T-helper 17 cell (primary cell): ENCODE results near the gene ANKRD22. TPM values are rescaled to one million over a fixed set of nuclear protein-coding genes. Genes with fewer than 3 reads are reported as not detected.
"Not testable (repeated sequence)": the region's sequence is repeated elsewhere in the genome, so short reads cannot be mapped to it uniquely, and the experiment has no call there.

Source experiments
- ATAC-seq: fragments of 150-1000 bp; cut with Tn5 transposase; 2 replicates; pipeline ENCODE4 v1.10.0; 2021; ENCODE audit warnings: mild to moderate bottlenecking, moderate library complexity
- DNase-seq, 3 donors: peaks; one replicate each; pipeline versions ENCODE4 v3.0.0 to v3.0.0-alpha.2; 2020 to 2021
- H3K9me3 ChIP-seq: one replicate; pipeline ENCODE4 v1.7.0; 2013; ENCODE audit warnings: low read length, mild to moderate bottlenecking; ENCODE audit not compliant: control insufficient read depth, poor library complexity, severe bottlenecking
- H3K27ac Mint-ChIP-seq: one replicate; pipeline ENCODE4 v1.8.0; 2022; ENCODE audit warnings: mild to moderate bottlenecking, moderate library complexity, mixed read lengths
- H3K27me3 Mint-ChIP-seq: one replicate; pipeline ENCODE4 v1.8.0; 2022; ENCODE audit warnings: mixed read lengths
- H3K36me3 Mint-ChIP-seq: one replicate; pipeline ENCODE4 v1.8.0; 2022; ENCODE audit warnings: low read depth, mixed read lengths
- H3K4me1 Mint-ChIP-seq: one replicate; pipeline ENCODE4 v1.8.0; 2022; ENCODE audit warnings: mild to moderate bottlenecking, mixed read lengths
- H3K4me3 Mint-ChIP-seq: one replicate; pipeline ENCODE4 v1.8.0; 2022; ENCODE audit warnings: mild to moderate bottlenecking, moderate library complexity, mixed read lengths
- total RNA-seq, 4 donors: library from RNA in 2 of 4; stranded (reverse) in 2 of 4; gene quantifications; one replicate each; pipeline ENCODE4 v1.2.3 and lab custom pipeline; 2022 to 2026

ANKRD22 gene
- total RNA-seq, 2 donors from 2014 or later, result not detected

DNA sequence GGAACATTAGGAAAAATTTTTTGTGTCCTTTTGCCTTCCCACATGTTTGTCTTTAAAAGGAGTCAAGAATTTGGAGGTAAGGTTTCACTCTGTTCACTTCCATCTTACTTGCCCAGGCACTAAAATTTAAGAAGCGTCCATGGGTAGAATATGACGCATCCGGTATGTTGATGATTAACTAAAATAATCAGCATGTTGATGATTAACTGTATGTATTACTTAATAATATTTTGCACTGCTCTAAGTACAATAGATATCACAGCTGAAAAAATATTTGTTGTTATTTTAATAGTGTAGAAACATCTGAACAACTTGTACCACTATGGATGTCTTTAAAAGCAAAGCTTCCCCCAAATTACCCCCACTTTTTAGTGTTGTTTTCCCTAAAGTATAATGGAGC lies 11.5 kb downstream of the ANKRD22 start:
- no peaks in the 10 kb centered on the region for H3K9me3 ChIP-seq
- Mint-ChIP-seq H3K4me1 (peaks cover 14% of the 10 kb centered on the region), H3K36me3 (peaks cover under 1% of the 10 kb centered on the region), H3K4me3 (no peak overlapping the region), H3K27me3 (peaks cover 8% of the 10 kb centered on the region), H3K27ac (no peak overlapping the region)
- ATAC-seq, result no peak
- DNase-seq, result no peak

DNA sequence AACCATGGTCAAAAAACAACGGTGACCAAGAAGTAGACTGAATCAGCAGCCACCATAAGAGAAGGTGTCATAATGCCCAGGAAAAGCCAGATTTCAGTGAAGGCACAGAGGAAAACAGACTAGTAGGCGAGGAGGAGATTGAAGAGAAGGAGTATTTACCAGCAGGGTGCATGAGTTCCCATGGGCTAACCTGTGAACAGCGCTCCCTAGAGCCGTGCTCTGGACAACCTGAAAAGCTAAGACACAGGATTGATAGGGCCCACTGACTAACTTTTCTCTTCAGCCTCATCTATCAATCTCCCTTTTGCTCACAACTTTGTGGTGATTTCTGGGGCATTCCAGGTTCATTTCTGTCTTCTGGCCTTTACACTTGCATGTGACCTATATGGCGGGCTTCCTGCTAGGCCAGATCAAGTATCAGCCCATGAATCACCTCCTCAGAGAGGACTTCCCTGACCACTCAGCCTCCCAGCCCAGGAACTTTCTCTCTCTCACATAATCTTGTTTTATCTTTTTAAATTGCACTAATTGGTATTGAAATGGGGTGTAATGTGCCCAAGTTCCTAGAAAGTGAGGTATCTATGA lies 12.8 kb downstream of the ANKRD22 start:
- Mint-ChIP-seq H3K27me3 (peaks cover 3% of the 10 kb centered on the region), H3K4me1 (peaks cover 15% of the 10 kb centered on the region), H3K4me3 (no peak overlapping the region), H3K27ac (no peak overlapping the region), H3K36me3 (no peaks in the 10 kb centered on the region)
- no peak for ATAC-seq
- no peak for DNase-seq
- H3K9me3 ChIP-seq, result no peaks in the 10 kb centered on the region

DNA sequence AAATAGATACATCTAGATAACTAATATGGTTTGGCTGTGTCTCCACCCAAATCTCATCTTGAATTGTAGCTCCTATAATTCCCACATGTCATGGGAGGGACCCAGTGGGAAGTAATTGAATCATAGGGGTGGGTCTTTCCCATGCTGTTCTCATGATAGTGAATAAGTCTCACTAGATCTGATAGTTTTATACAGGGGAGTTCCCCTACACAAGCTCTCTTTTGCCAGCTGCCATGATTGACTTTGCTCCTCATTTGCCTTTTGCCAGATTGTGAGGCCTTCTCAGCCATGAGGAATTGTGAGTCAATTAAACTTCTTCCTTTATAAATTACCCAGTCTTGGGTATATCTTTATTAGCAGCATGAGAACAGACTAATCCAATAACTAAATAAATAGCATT lies 14.0 kb downstream of the ANKRD22 start:
- not testable (repeated sequence) for H3K27me3 Mint-ChIP-seq, ATAC-seq, H3K36me3 Mint-ChIP-seq, H3K27ac Mint-ChIP-seq, DNase-seq, H3K4me3 Mint-ChIP-seq, H3K9me3 ChIP-seq
- H3K4me1 Mint-ChIP-seq, result peaks cover 18% of the 10 kb centered on the region

DNA sequence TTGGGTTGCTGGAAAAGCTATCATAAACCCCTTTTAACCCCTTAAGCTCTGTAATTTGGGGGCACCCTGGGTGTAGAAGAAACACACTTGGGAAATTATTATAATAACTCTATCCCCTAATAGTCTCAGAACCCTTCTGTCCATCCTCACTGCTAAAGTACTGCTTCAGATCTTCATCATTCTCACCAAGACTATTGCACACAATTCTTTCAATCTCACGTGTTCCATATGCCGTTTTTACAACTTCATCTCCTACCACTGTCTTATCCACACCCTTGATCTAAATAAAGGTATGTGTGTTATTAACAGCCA lies 15.8 kb downstream of the ANKRD22 start:
- H3K27me3 Mint-ChIP-seq, result no peaks in the 10 kb centered on the region
- no peaks in the 10 kb centered on the region for H3K36me3 Mint-ChIP-seq
- H3K9me3 ChIP-seq, result no peaks in the 10 kb centered on the region
- H3K27ac Mint-ChIP-seq, result no peak overlapping the region
- DNase-seq, result no peak
- ATAC-seq, result peak; percentile 5
- H3K4me1 Mint-ChIP-seq, result peaks cover 20% of the 10 kb centered on the region
- no peak overlapping the region for H3K4me3 Mint-ChIP-seq

DNA sequence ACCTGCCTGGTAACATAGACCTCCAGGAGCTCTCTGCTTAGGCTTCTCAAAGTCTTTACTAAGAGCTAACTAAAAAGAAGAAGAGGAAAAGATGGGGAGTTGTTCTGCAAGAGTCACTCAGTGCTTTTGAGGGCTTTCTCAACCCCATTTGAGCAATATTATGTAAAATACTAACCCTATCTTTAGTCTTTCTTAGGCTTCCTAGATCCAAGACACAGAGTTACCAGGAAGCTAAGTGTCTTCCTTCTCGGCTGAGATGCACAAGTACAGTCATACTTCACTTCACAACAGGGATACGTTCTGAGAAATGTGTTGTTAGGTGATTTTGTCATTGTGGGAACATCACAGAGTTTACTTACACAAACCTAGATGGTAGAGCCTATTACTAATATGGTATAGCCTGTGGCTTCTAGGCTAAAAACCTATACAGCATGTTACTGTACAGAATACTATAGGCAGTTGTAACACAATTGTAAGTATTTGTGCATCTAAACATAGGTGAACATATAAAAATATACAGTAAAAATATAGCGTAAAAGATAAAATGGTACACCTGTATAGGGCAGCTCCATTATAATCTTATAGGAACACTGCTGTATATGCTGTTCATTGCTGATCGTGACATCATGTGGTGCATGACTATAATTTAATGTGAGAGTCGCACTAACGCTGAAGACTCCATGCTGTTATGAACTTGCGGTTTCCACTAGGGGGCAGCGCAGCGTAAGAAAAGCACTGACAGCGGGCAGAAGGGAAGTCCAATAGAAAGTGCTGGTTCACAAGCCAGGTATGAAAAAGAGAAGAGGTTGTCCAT lies 16.3 kb downstream of the ANKRD22 start:
- Mint-ChIP-seq H3K27ac (no peak overlapping the region), H3K27me3 (no peaks in the 10 kb centered on the region), H3K4me1 (peaks cover 23% of the 10 kb centered on the region), H3K4me3 (no peak overlapping the region), H3K36me3 (no peaks in the 10 kb centered on the region)
- H3K9me3 ChIP-seq, result no peaks in the 10 kb centered on the region
- DNase-seq (peak; percentile 62 to 83 (median 67)), ATAC-seq (peak; percentile 92)

DNA sequence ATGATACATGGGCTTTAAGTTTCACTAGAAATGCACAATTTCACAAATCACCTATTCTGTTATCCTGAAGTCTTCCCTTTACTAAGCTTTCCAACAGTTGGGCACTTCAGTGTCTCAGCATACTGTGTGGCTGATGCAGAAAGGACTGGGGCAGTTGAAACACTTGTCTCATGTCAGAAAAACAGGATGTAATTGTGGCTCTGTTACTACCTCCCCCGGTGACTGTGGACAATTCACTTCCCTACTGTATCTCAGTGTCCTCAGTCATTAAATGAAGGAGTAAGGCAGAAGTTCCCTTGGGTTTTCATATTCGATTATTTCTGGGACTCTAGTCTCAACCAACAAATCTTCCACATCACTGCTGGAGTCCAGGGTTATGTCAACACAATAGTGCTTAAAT lies 17.9 kb downstream of the ANKRD22 start:
- peaks cover 19% of the 10 kb centered on the region for H3K4me1 Mint-ChIP-seq
- no peaks in the 10 kb centered on the region for H3K36me3 Mint-ChIP-seq
- no peaks in the 10 kb centered on the region for H3K27me3 Mint-ChIP-seq
- ATAC-seq (no peak), DNase-seq (no peak)
- no peaks in the 10 kb centered on the region for H3K9me3 ChIP-seq
- H3K4me3 Mint-ChIP-seq, result no peak overlapping the region
- H3K27ac Mint-ChIP-seq, result peak overlapping the region; percentile 47

DNA sequence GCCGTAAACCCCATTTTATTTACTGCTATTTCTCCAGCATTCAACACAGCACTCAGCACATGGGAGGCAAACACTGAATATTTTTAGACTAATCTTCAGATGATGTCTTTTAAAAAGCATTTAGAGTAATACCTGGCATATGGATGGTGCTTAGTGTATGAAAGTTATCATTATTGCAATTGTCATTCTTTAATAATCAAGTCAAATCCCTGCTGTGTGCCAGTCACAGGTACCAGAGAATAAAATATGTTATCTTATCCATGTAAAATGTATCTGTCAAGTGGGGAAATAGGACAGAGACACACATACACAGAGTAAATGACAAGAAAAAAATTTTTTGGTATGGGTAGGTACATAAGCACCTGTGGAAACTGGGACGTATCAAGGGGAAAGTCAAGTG lies 18.5 kb downstream of the ANKRD22 start:
- peaks cover 23% of the 10 kb centered on the region for H3K4me1 Mint-ChIP-seq
- ATAC-seq (no peak), DNase-seq (no peak)
- no peaks in the 10 kb centered on the region for H3K36me3 Mint-ChIP-seq
- no peaks in the 10 kb centered on the region for H3K27me3 Mint-ChIP-seq
- H3K4me3 Mint-ChIP-seq, result no peak overlapping the region
- H3K27ac Mint-ChIP-seq, result peak overlapping the region; percentile 47
- H3K9me3 ChIP-seq, result no peaks in the 10 kb centered on the region

DNA sequence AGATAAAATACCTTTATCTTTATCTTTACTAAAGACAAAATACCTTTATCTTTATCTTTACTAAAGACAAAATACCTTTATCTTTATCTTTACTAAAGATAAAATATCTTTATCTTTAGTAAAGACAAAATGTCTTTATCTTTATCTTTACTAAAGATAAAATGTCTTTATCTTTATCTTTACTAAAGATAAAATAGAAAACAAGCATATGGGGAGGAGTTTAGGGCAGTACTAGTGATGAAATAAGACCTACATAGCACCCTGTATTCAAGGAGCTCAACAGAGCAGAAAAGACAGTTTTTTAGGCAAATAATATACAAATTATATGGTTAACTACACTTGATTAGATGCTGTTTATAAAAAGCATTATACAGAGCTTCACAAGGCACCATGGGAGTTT lies 19.3 kb downstream of the ANKRD22 start:
- Mint-ChIP-seq H3K27ac (peak overlapping the region; percentile 47), H3K36me3 (no peaks in the 10 kb centered on the region), H3K4me3 (no peak overlapping the region), H3K4me1 (peaks cover 26% of the 10 kb centered on the region), H3K27me3 (no peaks in the 10 kb centered on the region)
- no peaks in the 10 kb centered on the region for H3K9me3 ChIP-seq
- ATAC-seq (no peak), DNase-seq (no peak)

DNA sequence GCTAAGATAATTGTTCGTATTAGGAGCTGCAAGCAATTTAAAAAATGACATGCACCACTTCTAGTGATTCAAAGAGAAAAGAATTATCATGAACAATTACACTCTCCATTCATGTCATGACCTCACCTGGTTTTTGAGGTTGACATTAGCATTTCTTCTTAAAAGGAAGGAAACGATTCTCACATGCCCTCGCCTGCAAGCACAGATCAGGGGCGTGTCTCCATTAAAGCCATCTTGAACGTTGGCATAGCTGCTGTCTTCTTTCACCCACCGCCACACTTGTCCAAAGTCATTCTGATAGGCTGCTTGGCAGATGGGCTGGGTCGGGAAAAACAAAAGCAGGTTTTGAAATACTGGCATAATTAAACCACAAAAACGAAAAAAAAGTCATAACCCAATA lies 19.9 kb downstream of the ANKRD22 start:
- Mint-ChIP-seq H3K36me3 (no peaks in the 10 kb centered on the region), H3K27me3 (no peaks in the 10 kb centered on the region), H3K4me1 (peaks cover 31% of the 10 kb centered on the region), H3K4me3 (no peak overlapping the region), H3K27ac (peak overlapping the region; percentile 66)
- DNase-seq (peak in 1 of 3 donors; percentile 12), ATAC-seq (peak; percentile 78)
- no peaks in the 10 kb centered on the region for H3K9me3 ChIP-seq

DNA sequence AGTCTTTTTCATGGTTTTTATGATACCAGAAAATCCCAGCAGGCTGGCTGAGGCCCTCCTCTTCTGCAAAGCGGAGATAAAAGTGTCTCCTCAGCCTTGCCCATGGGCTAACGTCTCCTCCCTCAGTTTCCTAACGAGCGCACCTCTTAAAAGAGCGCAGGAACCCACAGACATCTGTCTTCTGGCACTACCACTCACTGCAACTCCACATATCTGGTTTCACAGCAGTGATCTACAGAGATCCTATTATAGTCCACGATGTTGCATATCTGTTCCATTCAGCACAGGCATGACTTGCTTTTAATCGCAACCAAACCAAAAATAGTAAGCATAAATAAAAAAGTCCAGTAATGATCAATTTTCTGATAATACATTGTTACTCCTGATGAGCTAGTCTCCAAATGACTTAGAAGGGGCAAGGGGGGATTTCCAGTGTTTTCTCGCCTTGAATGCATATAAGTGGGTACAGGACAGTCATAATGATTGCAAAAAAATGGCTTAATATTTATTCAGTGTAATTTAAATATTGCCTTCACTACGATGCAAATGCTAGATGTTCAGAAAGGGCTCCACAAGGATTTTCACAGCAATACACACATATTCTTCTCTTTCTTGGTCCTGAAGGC lies 20.9 kb downstream of the ANKRD22 start:
- Mint-ChIP-seq H3K4me1 (peaks cover 39% of the 10 kb centered on the region), H3K4me3 (no peak overlapping the region), H3K27me3 (no peaks in the 10 kb centered on the region), H3K27ac (peak overlapping the region; percentile 66), H3K36me3 (no peaks in the 10 kb centered on the region)
- ATAC-seq (no peak), DNase-seq (no peak)
- no peaks in the 10 kb centered on the region for H3K9me3 ChIP-seq

DNA sequence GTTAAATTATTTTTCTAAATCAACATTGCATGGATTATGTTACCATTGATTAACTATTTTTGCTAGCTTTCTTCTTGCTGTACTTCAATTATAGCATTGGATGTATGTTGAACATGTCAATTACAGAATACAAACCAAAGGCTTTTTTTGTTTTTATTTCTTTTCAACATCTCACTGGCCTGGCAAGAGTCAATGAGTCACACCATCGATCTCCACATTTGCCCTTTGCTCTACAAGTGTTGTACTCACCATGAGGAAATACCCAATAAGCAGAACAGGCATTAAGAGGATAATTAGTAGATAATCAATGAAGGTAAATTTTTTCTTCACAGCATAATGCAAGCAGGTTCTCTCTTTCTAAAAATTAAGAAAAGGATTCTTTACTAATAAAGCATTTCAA lies 23.3 kb downstream of the ANKRD22 start:
- H3K9me3 ChIP-seq, result no peaks in the 10 kb centered on the region
- ATAC-seq (no peak), DNase-seq (no peak)
- Mint-ChIP-seq H3K4me3 (no peak overlapping the region), H3K4me1 (peaks cover 45% of the 10 kb centered on the region), H3K27ac (no peak overlapping the region), H3K27me3 (no peaks in the 10 kb centered on the region), H3K36me3 (no peaks in the 10 kb centered on the region)

DNA sequence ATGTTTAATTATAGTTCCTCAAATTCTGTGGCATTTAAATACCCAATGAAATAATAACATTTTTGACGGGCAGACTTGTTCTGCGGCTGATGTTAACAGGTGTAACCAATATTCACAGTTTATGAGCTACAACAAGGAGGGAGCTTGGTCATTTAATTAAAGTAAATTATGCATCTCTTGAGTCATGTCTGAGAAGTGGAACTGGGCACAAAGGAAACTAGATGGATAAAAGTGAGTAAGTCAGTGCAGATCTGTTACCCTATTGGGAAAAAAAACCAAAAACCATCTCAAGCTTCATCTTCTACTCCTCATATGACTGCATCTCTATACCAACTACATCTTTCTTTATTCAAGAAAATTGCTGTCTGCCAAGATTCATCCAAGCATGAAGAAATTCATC lies 24.0 kb downstream of the ANKRD22 start:
- DNase-seq, result no peak
- H3K9me3 ChIP-seq, result no peaks in the 10 kb centered on the region
- Mint-ChIP-seq H3K27me3 (no peaks in the 10 kb centered on the region), H3K4me3 (no peak overlapping the region), H3K27ac (peak overlapping the region; percentile 95), H3K4me1 (peaks cover 42% of the 10 kb centered on the region), H3K36me3 (no peaks in the 10 kb centered on the region)
- ATAC-seq, result no peak

DNA sequence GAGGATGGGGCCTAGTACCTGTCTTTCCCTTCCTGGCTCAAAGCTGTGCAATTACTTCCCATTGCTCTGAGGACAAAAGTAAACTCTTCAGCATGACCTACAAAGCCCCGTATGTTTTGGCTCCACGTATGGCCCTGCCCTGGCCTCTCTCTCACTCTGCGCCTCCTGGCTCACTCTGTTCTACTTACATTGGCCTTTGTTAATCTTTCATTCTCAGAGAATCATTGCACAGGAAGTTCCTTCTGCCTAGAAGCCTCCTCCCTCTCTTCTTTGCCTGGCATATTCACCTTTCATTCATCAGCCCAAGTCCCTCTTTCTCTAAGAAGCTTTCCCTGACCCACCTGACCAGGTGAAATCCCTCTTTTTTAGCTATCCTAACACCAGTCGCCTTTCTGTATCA lies 25.3 kb downstream of the ANKRD22 start:
- no peak for DNase-seq
- H3K36me3 Mint-ChIP-seq, result no peaks in the 10 kb centered on the region
- peak overlapping the region; percentile 95 for H3K27ac Mint-ChIP-seq
- peaks cover 39% of the 10 kb centered on the region for H3K4me1 Mint-ChIP-seq
- ATAC-seq, result no peak
- no peaks in the 10 kb centered on the region for H3K9me3 ChIP-seq
- H3K27me3 Mint-ChIP-seq, result no peaks in the 10 kb centered on the region
- H3K4me3 Mint-ChIP-seq, result peak overlapping the region; percentile 66
